ENCODE data around the gene ITGA2.

The ITGA2 gene

GRCh38 chr5:53123702-53124101, 134.6 kb downstream of the ITGA2 start:
- H3K4me3 ChIP-seq (ENCODE audit: low read depth, low read length), result no peak overlapping the region
- CTCF ChIA-PET, result interaction anchor here (0.7 to 4.4 kb wide), 22 partner anchors 9 to 1120 kb away, joined by 3 to 48 read pairs (median 4); partner anchors contain the start of gene MOCS2
- no peak for TF ChIP-seq CTCF (IDR thresholded peaks at IDR 0.05; ENCODE audit: insufficient read depth, low read length, missing control alignments)
- POLR2A ChIA-PET, result no interaction called here
- DNase-seq (ENCODE audit: low read depth, low spot score), result no peak

- ChIA-PET CTCF (interaction anchor here (0.8 to 2.2 kb wide), 12 partner anchors 11 to 1118 kb away, joined by 3 to 13 read pairs (median 4); partner anchors contain the start of gene MOCS2), POLR2A (no interaction called here)
- H3K4me3 ChIP-seq (ENCODE audit: low read depth, low read length), result no peak overlapping the region
- TF ChIP-seq CTCF (IDR thresholded peaks at IDR 0.05; ENCODE audit: insufficient read depth, low read length, missing control alignments), result no peak
- DNase-seq (ENCODE audit: low read depth, low spot score), result peak; percentile 33
Measured at GRCh38 chr5:53126521-53126920, 137.4 kb downstream of the ITGA2 start.

GRCh38 chr5:53127107-53127506, 138.0 kb downstream of the ITGA2 start:
- POLR2A ChIA-PET, result no interaction called here
- TF ChIP-seq CTCF (IDR thresholded peaks at IDR 0.05; ENCODE audit: insufficient read depth, low read length, missing control alignments), result no peak
- H3K4me3 ChIP-seq (ENCODE audit: low read depth, low read length), result no peak overlapping the region
- CTCF ChIA-PET, result interaction anchor here (1.2 to 2.2 kb wide), 5 partner anchors 351 to 1107 kb away, joined by 3 to 13 read pairs (median 4); no protein-coding TSS in a partner anchor
- no peak for DNase-seq (ENCODE audit: low read depth, low spot score)

- no peak overlapping the region for H3K4me3 ChIP-seq (ENCODE audit: low read depth, low read length)
- DNase-seq (ENCODE audit: low read depth, low spot score), result no peak
- ChIA-PET CTCF (interaction anchor here (1.9 to 2.2 kb wide), 2 partner anchors 1100 to 1106 kb away, joined by 7 to 10 read pairs; no protein-coding TSS in a partner anchor), POLR2A (no interaction called here)
- no peak for TF ChIP-seq CTCF (IDR thresholded peaks at IDR 0.05; ENCODE audit: insufficient read depth, low read length, missing control alignments)
Measured at GRCh38 chr5:53128481-53128880, 139.3 kb downstream of the ITGA2 start.

GRCh38 chr5:53130266-53130665, 141.1 kb downstream of the ITGA2 start:
- POLR2A ChIA-PET, result no interaction called here
- no peak overlapping the region for H3K4me3 ChIP-seq (ENCODE audit: low read depth, low read length)
- CTCF ChIA-PET, result no interaction called here
- no peak for DNase-seq (ENCODE audit: low read depth, low spot score)
- no peak for TF ChIP-seq CTCF (IDR thresholded peaks at IDR 0.05; ENCODE audit: insufficient read depth, low read length, missing control alignments)

GRCh38 chr5:53133020-53133419, 143.9 kb downstream of the ITGA2 start:
- POLR2A ChIA-PET, result no interaction called here
- TF ChIP-seq CTCF (IDR thresholded peaks at IDR 0.05; ENCODE audit: insufficient read depth, low read length, missing control alignments), result no peak
- no peak for DNase-seq (ENCODE audit: low read depth, low spot score)
- no peak overlapping the region for H3K4me3 ChIP-seq (ENCODE audit: low read depth, low read length)
- CTCF ChIA-PET, result interaction anchor here (0.6 to 1.5 kb wide), 2 partner anchors 10 to 407 kb away, joined by 3 to 10 read pairs; no protein-coding TSS in a partner anchor

Data from AG04449 (cell line).